Keratinocyte (primary cell): Measurements from ENCODE around the gene KDM3A. TPM values are rescaled to one million over a fixed set of nuclear protein-coding genes. Genes with fewer than 3 reads are reported as not detected.

Experiments used
- DNase-seq: peaks from one replicate; pipeline ENCODE4 v3.0.0-alpha.2; 2011; ENCODE audit warnings: low read depth, missing footprints, low spot score
- FAIRE-seq: peaks from 2 replicates; lab custom pipeline; 2011; peaks lifted over from hg19 to GRCh38; lab: Jason Lieb, UNC
- H2AFZ ChIP-seq: 2 replicates; pipeline ENCODE4 v1.6.0; 2012; ENCODE audit warnings: low read length, control low read depth, inconsistent platforms; ENCODE audit not compliant: control insufficient read depth
- H3K27ac ChIP-seq: 2 replicates; pipeline ENCODE4 v1.5.1; 2011; ENCODE audit warnings: low read length; ENCODE audit not compliant: control insufficient read depth, insufficient read depth
- H3K27me3 ChIP-seq: 3 replicates; pipeline ENCODE4 v1.6.0; 2011; ENCODE audit warnings: low read length; ENCODE audit not compliant: control insufficient read depth, insufficient read depth; ENCODE audit errors: extremely low read depth
- H3K36me3 ChIP-seq, 2 experiments: 2 replicates in 1 of 2; 3 replicates in 1 of 2; pipeline ENCODE4 v1.5.1; 2011; ENCODE audit warnings: low read length in 2 of 2, mild to moderate bottlenecking in 1 of 2; ENCODE audit not compliant: control insufficient read depth in 2 of 2, insufficient read depth in 2 of 2; ENCODE audit errors: extremely low read depth in 1 of 2
- H3K4me1 ChIP-seq: 3 replicates; pipeline ENCODE4 v1.5.1; 2011; ENCODE audit warnings: low read length; ENCODE audit not compliant: control insufficient read depth, insufficient read depth; ENCODE audit errors: extremely low read depth
- H3K4me2 ChIP-seq: 3 replicates; pipeline ENCODE4 v1.6.0; 2011; ENCODE audit warnings: low read depth, low read length; ENCODE audit not compliant: control insufficient read depth, insufficient read depth; ENCODE audit errors: extremely low read depth
- H3K4me3 ChIP-seq, 3 experiments: fragments of 200-600 bp in 1 of 3; sonication (generic) in 1 of 3; 2 replicates in 2 of 3; 3 replicates in 1 of 3; pipeline ENCODE4 v1.5.1; 2011 to 2016; ENCODE audit warnings: low read length in 3 of 3, mild to moderate bottlenecking in 3 of 3, control low read depth in 2 of 3, inconsistent platforms in 1 of 3, low read depth in 1 of 3, mixed read lengths in 1 of 3, mixed run types in 1 of 3, moderate library complexity in 1 of 3; ENCODE audit not compliant: control insufficient read depth in 2 of 3, insufficient read depth in 2 of 3; ENCODE audit errors: extremely low read depth in 1 of 3
- H3K79me2 ChIP-seq: 2 replicates; pipeline ENCODE4 v1.6.0; 2012; ENCODE audit warnings: low read length; ENCODE audit not compliant: control insufficient read depth, insufficient read depth
- H3K9ac ChIP-seq: 3 replicates; pipeline ENCODE4 v1.6.0; 2011; ENCODE audit warnings: low read length; ENCODE audit not compliant: control insufficient read depth, insufficient read depth; ENCODE audit errors: extremely low read depth
- H3K9me1 ChIP-seq: 3 replicates; pipeline ENCODE4 v1.6.0; 2011; ENCODE audit warnings: low read length; ENCODE audit not compliant: control insufficient read depth, insufficient read depth; ENCODE audit errors: extremely low read depth
- H3K9me3 ChIP-seq: 2 replicates; pipeline ENCODE4 v1.5.1; 2012; ENCODE audit warnings: low read depth, low read length; ENCODE audit not compliant: control insufficient read depth
- H4K20me1 ChIP-seq: 3 replicates; pipeline ENCODE4 v1.6.0; 2011; ENCODE audit warnings: low read length; ENCODE audit not compliant: control insufficient read depth, insufficient read depth; ENCODE audit errors: extremely low read depth
- EZH2 ChIP-seq: IDR thresholded peaks from one replicate; pipeline ENCODE4 v1.6.1; 2012; ENCODE audit warnings: inconsistent platforms, mild to moderate bottlenecking, low read length, moderate library complexity
- dilution Hi-C: fragments of 300-500 bp; cut with MboI; formaldehyde crosslinking; loops from one replicate; pipeline ENCODE4 v1.7.0; 2020; ENCODE audit warnings: low sequenced_read_pairs; ENCODE audit not compliant: extremely low pct_ligation_motif_present
- polyA plus RNA-seq, 5 experiments: library from polyadenylated mRNA; depleted of rRNA in 3 of 5; stranded (reverse) in 3 of 5; stranded (forward) in 1 of 5; unstranded in 1 of 5; fragments of >200 nt; gene quantifications; 1 replicate in 1 of 5; 2 replicates in 3 of 5; 3 replicates in 1 of 5; pipeline versions ENCODE4 v1.2.1 to v1.2.3, GENCODE V29; 2011 to 2012; ENCODE audit warnings: missing spikeins in 2 of 5, low read depth in 1 of 5, low replicate concordance in 1 of 5
- TF ChIP-seq, protein P1 (sequence below), 3 experiments: IDR thresholded peaks in 1 of 3; conservative IDR thresholded peaks in 1 of 3; optimal IDR thresholded peaks in 1 of 3; 2 replicates in 2 of 3; 3 replicates in 1 of 3; pipeline versions ENCODE3 to v1.5.1; 2011; ENCODE audit warnings: low read length in 3 of 3, mild to moderate bottlenecking in 3 of 3, moderate library complexity in 2 of 3, control low read depth in 1 of 3, inconsistent platforms in 1 of 3; ENCODE audit not compliant: insufficient read depth in 2 of 3; ENCODE audit errors: extremely low read depth in 1 of 3

Gene KDM3A
- polyA plus RNA-seq, 1 donor (not counting 4 experiments of a cell fraction or from before 2014, with no cell fraction given): 32.9 TPM

DNA sequence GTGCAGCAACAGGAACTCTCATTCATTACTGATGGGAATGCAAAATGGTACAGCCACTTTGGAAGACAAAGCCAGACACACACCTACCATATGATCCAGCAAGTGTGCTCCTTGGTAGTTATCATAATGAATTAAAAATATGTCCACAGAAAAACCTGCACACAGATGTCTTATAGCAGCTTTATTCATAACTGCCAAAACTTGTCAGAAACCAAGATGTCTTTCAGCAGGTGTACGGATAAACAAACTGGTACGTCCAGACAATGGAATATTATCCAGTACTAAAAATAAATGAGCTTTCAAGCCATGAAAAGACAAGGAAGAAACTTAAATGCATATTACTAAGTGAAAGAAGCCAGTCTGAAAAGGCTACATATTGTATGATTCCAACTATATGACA, 71.7 kb downstream of the KDM3A start:
- dilution Hi-C loops: no loop called here
- peaks cover 8 to 17% of the 10 kb centered on the region in 2 experiments for H3K36me3 ChIP-seq
- H4K20me1 ChIP-seq: no peaks in the 10 kb centered on the region
- DNase-seq (no peak), FAIRE-seq (no peak)
- no peak overlapping the region for H3K4me3 ChIP-seq
- no peaks in the 10 kb centered on the region for H3K79me2 ChIP-seq
- no peaks in the 10 kb centered on the region for H3K9me1 ChIP-seq
- TF ChIP-seq, protein P1, sequence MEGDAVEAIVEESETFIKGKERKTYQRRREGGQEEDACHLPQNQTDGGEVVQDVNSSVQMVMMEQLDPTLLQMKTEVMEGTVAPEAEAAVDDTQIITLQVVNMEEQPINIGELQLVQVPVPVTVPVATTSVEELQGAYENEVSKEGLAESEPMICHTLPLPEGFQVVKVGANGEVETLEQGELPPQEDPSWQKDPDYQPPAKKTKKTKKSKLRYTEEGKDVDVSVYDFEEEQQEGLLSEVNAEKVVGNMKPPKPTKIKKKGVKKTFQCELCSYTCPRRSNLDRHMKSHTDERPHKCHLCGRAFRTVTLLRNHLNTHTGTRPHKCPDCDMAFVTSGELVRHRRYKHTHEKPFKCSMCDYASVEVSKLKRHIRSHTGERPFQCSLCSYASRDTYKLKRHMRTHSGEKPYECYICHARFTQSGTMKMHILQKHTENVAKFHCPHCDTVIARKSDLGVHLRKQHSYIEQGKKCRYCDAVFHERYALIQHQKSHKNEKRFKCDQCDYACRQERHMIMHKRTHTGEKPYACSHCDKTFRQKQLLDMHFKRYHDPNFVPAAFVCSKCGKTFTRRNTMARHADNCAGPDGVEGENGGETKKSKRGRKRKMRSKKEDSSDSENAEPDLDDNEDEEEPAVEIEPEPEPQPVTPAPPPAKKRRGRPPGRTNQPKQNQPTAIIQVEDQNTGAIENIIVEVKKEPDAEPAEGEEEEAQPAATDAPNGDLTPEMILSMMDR (optimal IDR thresholded peaks at IDR 0.05 in 1 of 3, IDR thresholded peaks at IDR 0.05 in 1 of 3, conservative IDR thresholded peaks at IDR 0.05 in 1 of 3; ENCODE audit: extremely low read depth in 1 of 3, insufficient read depth in 2 of 3, low read length in 3 of 3): no peak
- TF ChIP-seq EZH2: no peak
- H3K4me2 ChIP-seq: peak overlapping the region; percentile 55
- no peak overlapping the region for H3K9ac ChIP-seq
- no peaks in the 10 kb centered on the region for H3K9me3 ChIP-seq
- H3K27ac ChIP-seq: no peak overlapping the region
- no peaks in the 10 kb centered on the region for H3K27me3 ChIP-seq
- no peak overlapping the region for H2AFZ ChIP-seq
- peaks cover 18% of the 10 kb centered on the region for H3K4me1 ChIP-seq

DNA sequence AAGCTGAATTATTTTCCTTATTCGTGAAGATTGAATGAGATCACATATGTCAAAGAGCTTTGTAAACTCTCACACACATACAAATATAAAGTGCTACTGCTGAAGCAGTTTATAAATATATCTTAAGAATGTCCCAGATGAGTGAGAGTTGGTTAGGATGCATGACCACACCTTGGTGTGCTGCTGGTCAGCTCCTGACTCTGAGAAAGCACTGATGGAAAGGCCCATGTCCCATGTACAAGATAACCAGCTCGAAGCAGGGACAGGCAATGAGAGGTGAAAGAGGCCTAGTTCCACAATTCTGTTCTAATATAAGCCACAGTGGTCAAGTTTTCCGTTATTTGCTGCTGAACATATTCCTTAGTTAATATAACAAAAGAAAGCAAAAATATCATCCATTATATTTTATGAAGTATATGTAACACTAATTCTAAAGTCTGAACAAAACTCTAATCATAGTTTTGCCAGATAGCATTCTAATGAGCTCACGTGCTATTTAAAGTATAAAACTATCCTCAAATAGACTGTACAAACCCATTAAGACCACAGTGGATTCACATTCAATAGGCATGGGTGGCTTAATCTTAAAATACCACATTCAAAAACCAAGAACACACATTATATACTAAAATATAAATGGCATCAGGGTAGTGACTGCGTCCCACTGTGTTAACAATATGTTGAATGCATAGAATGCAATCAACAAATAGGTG, 72.9 kb downstream of the KDM3A start:
- Histone ChIP-seq H3K9me1 (no peaks in the 10 kb centered on the region), H3K79me2 (no peaks in the 10 kb centered on the region), H3K36me3 (peaks cover 4 to 10% of the 10 kb centered on the region in 2 experiments), H3K9me3 (no peaks in the 10 kb centered on the region), H3K4me1 (peaks cover 18% of the 10 kb centered on the region), H4K20me1 (no peaks in the 10 kb centered on the region), H3K27ac (no peak overlapping the region), H2AFZ (no peak overlapping the region), H3K9ac (no peak overlapping the region), H3K27me3 (no peaks in the 10 kb centered on the region), H3K4me3 (no peak overlapping the region), H3K4me2 (no peak overlapping the region)
- DNase-seq (no peak), FAIRE-seq (no peak)
- dilution Hi-C loops: no loop called here
- TF ChIP-seq, protein P1 (optimal IDR thresholded peaks at IDR 0.05 in 1 of 3, IDR thresholded peaks at IDR 0.05 in 1 of 3, conservative IDR thresholded peaks at IDR 0.05 in 1 of 3; ENCODE audit: extremely low read depth in 1 of 3, insufficient read depth in 2 of 3, low read length in 3 of 3): no peak
- no peak for TF ChIP-seq EZH2
